HG02610 (cell line): ENCODE data around the gene SF3B2.
A peak's percentile ranks its signal among the peaks of the same experiment; 100 is the strongest.

Experiments
- ATAC-seq: cut with Tn5 transposase; IDR thresholded peaks from one replicate; pipeline ENCODE4 v1.9.1; 2021; ENCODE audit warnings: mild to moderate bottlenecking, moderate library complexity; ENCODE audit not compliant: unreplicated experiment

SF3B2 gene

DNA sequence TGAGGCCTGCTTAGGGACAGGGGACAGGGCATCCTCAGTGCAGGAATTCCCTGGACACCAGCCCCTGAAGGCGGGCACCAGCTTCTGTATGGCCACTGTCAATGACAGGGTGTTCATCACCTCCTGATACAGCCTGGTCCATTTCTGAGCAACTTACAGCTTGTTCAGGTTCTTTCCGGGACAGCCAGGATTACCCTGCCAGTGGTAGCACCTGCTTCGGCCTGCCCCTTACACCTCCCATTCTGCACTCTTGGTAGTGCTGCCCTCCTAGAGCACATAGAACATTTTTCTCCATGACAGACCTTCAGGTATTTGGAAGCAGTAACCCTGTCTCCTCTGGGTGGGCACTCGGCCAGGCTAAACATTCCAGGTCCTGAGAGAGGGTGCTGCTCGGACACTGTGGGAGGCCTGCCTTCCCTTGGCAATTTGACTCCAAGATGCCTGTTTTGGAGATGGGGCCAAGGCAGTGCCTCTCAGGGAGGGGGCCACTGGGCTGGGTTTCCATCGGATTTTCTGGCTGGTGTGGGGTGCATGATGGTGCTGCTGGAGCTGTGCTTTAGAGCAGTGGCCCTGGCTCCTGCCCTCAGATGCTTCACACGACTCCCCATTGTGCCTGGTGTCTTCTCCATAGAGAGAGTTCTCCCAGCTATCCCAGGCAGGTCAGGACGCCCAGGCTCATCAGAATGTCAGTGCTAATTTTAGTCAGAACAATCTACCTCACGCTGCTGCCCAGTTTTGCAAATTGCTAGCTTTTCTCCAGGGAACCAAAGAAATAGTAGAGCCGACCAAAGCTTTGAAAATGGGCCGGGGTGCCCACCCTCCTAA is 4.4 kb upstream of the SF3B2 start:
- ATAC-seq, result no peak

DNA sequence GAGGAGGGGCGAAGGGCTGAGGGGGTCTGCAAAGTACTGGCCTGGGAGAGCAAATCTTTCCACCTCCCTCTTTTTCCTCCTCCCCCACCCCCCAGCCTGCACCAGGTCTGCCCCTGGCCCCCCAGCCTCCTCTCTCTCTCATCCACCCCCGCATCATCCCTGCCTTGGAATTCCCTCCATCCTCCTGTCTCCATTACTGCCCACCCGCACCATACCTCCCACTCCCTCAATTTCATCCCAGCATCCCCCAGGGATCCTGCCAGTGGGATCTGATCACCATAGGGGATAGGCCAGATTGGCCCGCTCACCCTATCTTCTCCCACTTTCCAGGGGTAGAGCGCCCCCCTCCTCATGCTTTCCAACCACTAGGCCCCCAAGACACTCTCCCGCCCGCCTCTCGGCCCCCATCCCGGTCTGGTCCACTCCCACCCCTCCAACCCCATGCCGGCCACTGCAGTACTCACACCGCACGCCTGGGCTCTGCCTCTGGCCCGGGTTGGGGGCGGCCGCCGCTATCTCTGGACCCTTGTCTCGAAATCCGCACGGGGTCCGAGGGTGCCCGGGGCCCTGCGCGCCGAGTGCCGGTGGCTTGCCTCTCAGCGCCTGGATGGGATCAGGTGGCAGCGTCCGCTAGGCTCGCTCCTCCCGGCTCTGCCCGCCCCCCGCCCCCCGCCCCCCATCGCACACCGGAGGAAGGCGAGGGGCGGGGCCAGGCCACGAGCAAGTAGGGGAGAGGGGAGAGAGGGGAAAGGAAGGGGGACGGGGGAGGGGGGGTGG is 3.4 kb upstream of the SF3B2 start, which contains the start of gene GAL3ST3:
TSS of gene GAL3ST3 (minus strand) at position 615 of the 777 bp plus-strand sequence. CDS start 3,746 bp downstream, outside the sequence.
- ATAC-seq, result no peak

DNA sequence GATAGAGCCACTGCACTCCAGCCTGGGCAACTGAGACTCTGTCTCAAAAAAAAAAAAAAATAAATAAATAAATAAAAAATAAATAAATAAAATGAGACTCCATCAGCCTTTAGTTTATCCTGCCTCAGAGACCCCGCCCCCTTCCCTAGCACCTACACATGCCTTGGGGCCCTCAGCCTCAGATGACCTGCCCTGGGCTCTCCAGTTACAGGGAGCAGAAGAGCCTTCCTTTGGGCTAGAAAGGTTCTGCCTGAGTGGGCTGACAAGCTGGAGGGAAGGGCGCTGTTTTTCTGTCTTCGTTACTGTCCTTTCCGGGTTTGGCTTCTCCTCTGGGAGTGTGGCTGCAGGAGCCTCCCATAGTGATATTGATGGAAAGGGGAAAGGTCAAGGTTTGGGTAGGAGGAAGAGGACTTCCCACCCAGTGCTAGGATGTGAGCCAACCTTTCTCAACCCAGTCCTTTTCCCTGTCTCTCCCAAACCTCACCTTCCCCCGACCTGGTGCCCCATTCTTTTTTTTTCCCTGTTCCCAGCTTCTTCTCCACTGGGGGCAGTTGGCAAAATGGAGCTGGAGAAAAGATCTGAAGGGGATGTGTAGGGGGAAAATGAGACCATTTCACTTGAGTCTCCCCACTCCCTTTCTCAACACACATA is 1.5 kb upstream of the SF3B2 start:
- no peak for ATAC-seq

DNA sequence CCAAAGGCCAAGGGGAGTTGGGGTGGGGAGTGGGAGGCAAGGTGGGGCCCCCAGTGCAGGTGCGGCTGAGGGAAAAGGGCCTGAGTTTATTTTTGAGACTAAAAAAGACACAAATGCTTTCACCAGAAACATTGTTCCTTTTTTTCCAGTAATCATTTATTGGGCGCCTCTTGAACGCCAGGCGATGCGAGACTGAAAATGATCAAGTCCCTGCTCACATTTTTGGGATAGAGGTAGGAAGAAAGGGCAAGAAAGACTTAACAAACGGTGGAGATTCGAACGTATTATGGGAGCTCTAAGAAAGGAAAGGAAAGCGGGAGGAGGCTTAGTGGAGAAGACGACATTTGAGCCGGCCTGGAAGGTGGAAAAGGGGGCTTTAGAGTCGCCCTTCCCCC is 796 bp upstream of the SF3B2 start:
- no peak for ATAC-seq

DNA sequence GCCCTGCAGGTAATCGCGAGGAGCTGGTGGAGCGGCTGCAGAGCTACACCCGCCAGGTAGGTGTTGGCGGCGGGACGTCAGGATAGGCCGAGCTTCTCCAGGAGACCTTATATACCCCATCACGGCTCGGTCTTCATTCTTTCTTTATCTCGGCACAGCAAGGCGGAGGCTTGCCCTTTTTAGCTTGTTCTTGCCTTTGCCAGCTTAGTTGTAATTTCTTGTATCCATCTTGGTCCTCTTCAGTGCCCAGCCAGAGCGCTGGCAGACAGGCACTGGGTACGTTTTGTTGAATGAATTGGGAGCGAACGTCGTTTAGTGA is 459 bp downstream of the SF3B2 start:
- no peak for ATAC-seq

DNA sequence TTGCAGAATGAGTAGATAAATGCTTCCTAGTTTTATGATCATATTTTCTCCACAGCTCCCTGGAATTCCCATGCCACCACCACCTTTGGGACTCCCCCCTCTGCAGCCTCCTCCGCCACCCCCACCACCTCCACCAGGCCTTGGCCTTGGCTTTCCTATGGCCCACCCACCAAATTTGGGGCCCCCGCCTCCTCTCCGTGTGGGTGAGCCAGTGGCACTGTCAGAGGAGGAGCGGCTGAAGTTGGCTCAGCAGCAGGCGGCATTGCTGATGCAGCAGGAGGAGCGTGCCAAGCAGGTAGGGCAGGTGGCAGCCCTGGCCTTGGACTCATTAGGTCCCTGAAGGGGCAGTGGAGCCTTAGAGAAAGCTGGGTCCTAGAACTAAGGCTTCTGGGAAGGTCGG is 2.9 kb downstream of the SF3B2 start:
- no peak for ATAC-seq

DNA sequence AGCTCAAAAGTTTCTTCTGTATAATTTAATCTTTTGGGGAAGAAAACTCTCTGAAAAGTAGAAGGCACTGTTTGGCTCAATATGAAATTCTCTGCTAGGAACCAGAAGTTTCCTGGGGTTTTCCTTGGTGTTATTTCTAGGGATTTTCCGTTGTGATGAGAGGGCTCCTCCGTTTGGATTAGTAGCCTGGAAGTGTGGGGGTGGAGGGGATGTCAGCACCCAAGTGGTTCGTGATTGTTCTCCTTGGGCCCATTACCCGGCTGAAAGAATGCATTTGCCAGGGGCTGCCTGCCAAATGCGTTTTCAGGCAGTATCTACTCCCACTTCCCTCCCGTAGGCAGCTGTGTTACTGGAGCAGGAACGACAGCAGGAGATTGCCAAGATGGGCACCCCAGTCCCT is 4.3 kb downstream of the SF3B2 start:
- ATAC-seq, result no peak

DNA sequence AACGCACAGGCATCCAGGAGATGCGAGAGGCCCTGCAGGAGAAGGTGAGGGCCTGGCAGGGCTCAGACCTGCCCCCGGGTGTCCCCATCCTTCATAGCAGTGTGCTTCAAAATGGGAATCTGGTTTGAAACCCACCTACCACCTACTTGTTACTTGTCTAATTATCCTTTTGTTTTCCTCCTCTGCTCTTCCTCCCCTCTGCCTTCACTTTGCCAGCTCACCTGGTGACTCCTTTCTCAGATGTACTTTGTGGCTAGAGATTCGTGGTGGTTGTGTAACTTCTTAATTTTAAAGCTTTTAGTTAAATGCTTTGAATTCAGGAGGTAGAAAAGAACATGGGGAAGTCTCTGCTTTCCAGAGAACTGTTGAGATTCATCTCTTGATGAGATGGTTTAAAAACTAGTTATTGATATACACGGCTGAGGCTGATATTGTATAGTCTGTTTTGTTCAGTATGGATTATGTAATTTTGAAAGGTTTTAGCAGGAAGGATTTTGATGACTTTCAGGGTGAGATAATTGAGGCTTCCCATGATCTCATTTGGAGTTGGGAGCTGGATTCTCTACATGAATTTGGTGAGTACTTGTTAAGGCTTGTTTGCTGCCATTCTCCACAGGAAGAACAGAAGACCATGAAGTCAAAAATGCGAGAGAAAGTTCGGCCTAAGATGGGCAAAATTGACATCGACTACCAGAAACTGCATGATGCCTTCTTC is 8.0 kb downstream of the SF3B2 start:
- no peak for ATAC-seq

DNA sequence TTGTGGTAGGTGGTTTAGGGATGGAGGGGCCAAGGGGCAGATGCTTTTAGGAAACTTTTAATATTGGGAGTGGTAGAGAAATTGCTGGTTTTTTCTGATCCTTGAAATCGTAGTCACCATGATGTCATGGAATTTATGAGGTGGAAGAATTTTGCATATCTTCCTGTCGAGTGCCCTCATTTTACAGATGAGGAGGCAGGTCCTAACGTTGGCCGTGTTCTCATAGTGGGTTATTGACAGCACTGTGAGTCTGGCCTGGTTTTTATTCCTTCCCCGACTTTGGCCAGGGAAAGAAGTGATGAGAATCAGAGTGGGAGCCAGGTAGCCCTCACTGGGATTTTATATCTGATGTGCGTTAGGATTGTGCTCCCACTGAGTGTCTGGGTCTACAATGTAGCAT is 9.1 kb downstream of the SF3B2 start:
- no peak for ATAC-seq

DNA sequence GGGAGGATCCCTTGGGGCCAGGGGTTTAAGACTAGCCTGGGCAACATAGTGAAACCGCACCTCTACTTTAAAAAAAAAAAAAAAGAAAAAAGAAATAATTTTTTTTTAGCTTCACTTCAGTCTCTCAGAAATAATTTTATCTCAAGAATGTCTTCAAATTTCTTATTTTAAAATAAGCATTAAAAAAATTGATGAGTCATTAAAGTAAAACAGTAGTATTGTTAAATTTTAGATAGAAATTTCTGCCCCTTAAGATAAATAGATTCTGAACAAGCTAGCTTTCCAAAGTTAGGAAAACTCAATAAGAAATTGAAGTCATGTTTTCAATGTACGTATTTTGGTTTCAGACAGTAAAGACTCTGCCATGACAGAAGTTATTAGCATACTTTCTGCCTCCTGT is 10.2 kb downstream of the SF3B2 start:
- no peak for ATAC-seq

DNA sequence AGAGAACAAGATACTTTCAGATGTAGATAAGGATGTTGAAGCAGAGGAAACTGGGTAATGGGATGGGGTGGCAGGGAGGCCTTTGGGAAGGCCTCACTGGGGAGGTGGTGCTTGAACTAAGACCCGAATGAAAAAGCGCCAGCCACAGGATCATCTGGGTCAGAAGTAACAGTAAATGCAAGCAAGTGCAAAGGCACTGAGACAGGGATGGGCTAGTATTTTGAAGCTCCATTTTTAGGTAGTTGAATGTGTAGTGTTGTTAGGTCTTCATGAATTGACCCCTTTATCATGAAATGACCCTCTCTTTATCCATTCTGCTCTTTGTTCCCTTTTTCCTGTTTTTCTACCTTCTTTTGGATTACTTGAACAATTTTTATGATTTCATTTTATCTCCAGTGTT is 11.7 kb downstream of the SF3B2 start:
- ATAC-seq, result no peak

DNA sequence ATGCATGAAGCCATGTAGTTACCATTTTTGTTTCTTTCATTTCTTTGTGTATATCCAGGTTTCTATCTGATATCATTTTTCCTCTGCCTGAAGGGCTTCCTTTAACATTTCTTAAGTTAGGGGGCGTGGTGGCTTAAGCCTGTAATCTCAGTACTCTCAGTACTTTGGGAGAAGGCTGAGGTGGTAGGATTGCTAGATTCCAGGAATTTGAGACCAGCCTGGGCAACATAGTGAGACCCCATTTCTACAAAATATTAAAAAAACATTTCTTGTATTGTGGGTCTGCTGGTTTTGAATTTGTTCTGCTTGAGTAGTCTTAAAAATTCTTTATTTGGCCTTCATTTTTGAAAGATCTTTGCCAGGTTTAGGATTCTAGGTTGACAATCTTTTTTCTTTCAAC is 12.4 kb downstream of the SF3B2 start:
- no peak for ATAC-seq

DNA sequence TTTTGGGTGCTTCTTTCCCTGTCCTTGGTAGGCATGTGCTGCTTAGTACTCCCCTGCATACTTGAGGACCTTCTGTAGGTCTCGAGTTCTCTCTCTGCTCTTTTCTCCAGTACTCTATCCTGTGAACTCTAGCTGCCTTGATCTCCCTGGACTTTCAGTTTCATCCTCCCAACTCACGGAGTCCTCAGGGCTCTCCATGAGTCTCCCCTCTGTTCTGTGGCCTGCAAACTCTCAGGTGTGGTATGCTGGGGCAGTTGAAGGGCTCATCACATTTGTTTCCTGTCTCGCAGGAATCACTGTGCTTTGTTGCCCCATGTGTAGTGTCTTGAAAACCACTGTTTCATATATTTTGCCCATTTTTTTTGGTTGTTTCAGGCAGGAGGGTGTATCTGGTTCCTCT is 14.6 kb downstream of the SF3B2 start:
- no peak for ATAC-seq

DNA sequence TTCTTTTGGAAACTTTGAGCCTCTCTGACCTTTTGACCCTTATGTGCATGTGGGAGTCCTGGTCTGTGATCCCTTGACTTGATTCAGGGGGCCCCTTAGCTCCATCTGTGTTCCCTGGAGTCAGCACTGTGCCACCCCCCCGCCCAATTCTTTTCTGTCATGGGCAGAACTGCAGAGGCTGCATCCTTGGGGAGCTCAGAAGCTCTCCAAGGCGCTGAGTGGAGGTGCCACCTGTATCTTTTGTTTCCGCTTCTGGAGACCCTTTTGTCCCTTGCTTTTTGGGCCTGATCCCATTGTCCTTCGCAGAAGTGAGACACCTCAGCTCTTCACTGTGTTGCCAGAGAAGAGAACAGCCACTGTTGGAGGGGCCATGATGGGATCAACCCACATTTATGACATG is 15.5 kb downstream of the SF3B2 start:
- no peak for ATAC-seq

DNA sequence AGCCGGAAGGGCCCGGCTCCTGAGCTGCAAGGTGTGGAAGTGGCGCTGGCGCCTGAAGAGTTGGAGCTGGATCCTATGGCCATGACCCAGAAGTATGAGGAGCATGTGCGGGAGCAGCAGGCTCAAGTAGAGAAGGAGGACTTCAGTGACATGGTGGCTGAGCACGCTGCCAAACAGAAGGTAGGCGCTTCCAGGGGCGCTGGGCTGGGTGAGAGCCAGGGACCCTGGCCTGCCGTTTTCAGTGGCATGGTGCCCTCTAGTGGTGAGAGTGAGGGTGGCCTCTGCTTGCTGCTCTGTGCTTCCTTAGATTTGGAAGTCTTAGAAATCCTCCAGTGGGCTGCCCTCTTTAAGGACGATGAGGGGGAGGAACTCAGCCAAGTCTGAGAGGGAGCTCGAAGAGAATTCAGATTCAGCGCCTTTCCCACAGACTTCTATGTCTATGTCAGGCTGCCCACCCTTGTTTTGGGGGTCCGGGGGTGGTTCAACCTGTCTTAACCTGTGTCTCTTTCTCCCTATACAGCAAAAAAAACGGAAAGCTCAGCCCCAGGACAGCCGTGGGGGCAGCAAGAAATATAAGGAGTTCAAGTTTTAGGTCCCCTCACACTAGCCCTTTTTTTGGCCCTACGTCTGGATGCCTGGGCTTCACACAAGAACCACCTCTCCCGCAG is 16.1 kb downstream of the SF3B2 start:
- no peak for ATAC-seq

DNA sequence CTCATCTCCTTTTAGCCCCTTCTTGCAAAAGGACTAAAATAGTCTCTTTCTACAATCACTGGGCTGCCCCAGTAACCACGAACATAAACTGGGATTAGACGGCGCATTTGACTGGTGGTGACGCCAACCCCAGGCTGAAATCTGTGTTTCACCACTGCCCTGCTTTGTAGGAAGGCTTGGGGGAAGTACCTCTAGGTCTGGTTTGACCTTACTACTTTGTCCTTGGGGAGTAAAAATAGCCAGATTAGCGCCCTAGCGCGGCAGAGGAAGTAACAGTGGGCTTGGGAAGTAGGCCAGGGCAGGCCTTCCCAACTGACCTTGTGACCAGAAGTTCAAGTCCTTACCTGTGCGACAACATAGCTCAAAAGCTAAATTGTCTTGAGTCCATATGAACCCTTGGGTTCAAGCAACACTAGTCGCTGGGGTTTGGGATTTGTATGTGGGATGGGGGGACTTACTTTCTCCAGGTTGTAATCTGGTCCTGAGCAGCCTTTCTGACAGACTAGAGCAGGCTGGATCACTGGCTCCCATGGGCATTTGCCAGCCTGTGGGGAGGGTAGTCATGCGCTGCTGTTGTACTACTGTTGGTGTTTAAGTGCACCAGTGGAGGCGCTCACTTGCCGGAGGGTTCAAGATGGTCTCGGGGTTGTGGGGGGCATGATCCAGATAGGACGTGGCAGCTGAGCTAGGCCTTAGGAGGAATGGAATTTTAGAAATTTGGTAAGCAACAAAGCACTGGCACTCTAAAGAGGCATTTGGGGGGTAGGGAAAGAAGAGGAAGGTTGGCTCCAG is 17.0 kb downstream of the SF3B2 start:
- ATAC-seq, result peak; percentile 30

DNA sequence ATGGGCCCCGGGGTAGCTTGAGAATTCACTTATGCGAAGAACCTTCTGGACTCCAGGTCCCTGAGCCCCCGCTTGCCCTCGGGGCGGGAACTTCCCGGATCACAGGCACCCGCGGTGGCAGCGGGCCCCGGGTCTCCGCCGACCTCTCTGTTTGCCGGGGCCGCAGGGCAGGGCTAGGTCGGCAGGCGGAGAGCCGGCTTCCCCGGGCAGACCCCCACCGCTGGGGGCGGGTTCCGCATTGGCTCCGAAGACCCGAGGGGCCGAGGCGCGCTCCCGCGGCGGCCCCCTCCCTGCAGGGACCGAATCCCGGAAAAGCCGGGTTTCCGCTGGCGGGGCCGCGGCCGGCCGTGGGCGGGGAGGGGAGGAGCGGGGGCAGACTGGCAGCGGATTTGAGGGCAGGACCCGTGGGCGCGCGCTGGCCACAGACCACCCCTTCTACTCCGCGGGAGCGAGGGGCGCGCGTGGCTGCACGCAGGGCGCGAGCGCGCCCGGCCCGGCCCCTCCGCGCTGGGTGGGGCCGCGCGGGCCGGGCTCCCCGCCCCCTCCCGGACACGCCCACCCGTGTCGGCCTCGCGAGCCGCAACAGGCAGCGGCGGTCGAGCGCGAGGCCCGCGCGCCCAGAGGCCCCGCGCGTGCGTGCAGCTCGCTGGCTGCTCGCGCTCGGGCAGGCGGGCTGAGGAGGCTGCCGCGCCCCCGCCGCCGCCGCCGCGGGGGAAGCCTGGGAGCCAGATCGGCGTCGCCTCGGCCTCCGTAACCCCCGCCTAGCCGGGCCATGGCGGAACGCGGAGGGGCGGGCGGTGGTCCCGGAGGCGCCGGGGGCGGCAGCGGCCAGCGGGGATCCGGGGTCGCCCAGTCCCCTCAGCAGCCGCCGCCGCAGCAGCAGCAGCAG is 17.8 kb downstream of the SF3B2 start, which contains the start of gene PACS1:
TSS of gene PACS1 (plus strand) at position 558 of the 889 bp plus-strand sequence. CDS start at position 773, 215 bp downstream.
- peak; percentile 49 for ATAC-seq

DNA sequence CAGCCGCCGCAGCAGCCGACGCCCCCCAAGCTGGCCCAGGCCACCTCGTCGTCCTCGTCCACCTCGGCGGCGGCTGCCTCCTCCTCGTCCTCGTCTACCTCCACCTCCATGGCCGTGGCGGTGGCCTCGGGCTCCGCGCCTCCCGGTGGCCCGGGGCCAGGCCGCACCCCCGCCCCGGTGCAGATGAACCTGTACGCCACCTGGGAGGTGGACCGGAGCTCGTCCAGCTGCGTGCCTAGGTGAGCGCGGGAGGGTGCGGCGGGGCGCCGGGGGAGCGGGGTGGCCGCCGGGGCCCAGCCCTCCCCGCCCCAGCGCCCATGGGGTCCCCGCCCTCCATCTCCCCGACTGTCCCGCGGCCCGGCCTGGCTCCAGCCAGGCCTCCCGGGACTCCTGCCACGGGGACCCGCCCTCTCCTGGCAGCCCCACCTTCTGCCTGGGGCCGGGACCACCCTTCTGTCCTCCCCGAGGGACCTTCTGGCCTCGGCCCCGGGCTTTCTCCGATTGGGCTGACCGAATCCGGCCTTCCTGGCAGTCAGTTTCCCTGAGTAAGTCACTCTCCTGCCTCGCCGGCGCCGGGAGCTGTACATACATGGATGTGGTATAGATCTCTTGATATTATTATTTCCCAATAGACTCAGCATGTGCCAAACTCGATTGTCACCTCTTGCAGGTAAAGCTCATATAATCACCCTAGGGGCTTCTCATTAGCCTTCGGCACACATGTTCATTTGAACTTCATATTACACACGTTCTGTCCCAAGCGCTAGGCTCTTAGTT is 18.6 kb downstream of the SF3B2 start:
- ATAC-seq, result no peak
